Endothelial cell of umbilical vein (primary cell): ENCODE measurements around the gene RDH5. TPM values are rescaled to one million over a fixed set of nuclear protein-coding genes. Genes with fewer than 3 reads are reported as not detected.

Source experiments
- BruUV-seq: library from RNA; stranded (reverse); fragments of 400-500 nt; replicated peaks from 2 replicates; lab custom pipeline; 2021; lab: Mats Ljungman, UMichigan
- CTCF ChIA-PET: fragments of 300-600, 350-600 bp; sonication (Branson Sonifier 250); formaldehyde crosslinking; loops from one replicate; lab custom pipeline; 2021; ENCODE audit warnings: antibody characterized with exemption, inconsistent platforms; lab: Charles Lee
- POLR2A ChIA-PET: fragments of 300-600, 350-600 bp; sonication (Branson Sonifier 250); formaldehyde crosslinking; loops from one replicate; lab custom pipeline; 2021; ENCODE audit warnings: antibody characterized with exemption, inconsistent platforms; lab: Charles Lee
- DNase-seq: peaks from one replicate; pipeline ENCODE4 v3.0.0-alpha.2; 2011; ENCODE audit warnings: low read depth, low spot score
- FAIRE-seq: peaks from 2 replicates; lab custom pipeline; 2011; peaks lifted over from hg19 to GRCh38; lab: Jason Lieb, UNC
- H2AFZ ChIP-seq: 2 replicates; pipeline ENCODE4 v1.6.0; 2012; ENCODE audit warnings: low read depth, low read length, control low read depth, inconsistent platforms
- H3K27ac ChIP-seq: 2 replicates; pipeline ENCODE4 v1.5.1; 2011; ENCODE audit warnings: low read depth, mild to moderate bottlenecking, control low read depth, low read length, moderate library complexity; ENCODE audit not compliant: insufficient read depth
- H3K27me3 ChIP-seq, 2 experiments: 2 replicates each; pipeline versions ENCODE4 v1.6.0 to v1.6.1; 2011; ENCODE audit warnings: low read length in 2 of 2, mixed read lengths in 1 of 2; ENCODE audit not compliant: control insufficient read depth in 2 of 2, insufficient read depth in 2 of 2
- H3K36me3 ChIP-seq, 2 experiments: 2 replicates in 1 of 2; 3 replicates in 1 of 2; pipeline ENCODE4 v1.5.1; 2011; ENCODE audit warnings: low read length in 2 of 2, mild to moderate bottlenecking in 1 of 2, moderate library complexity in 1 of 2; ENCODE audit not compliant: control insufficient read depth in 2 of 2, insufficient read depth in 2 of 2; ENCODE audit errors: extremely low read depth in 1 of 2
- H3K4me1 ChIP-seq: 3 replicates; pipeline ENCODE4 v1.5.1; 2011; ENCODE audit warnings: mild to moderate bottlenecking, low read length; ENCODE audit not compliant: control insufficient read depth, insufficient read depth; ENCODE audit errors: extremely low read depth
- H3K4me2 ChIP-seq: 2 replicates; pipeline ENCODE4 v1.6.1; 2011; ENCODE audit warnings: low read length, control low read depth, mixed read lengths; ENCODE audit not compliant: insufficient read depth
- H3K4me3 ChIP-seq, 3 experiments: fragments of 200-600 bp in 1 of 3; sonication (generic), shearing (Covaris generic) in 1 of 3; replicated peaks in 1 of 3; 2 replicates each; pipeline ENCODE4 v1.5.1; 2011 to 2016; ENCODE audit warnings: control low read depth in 3 of 3, low read length in 3 of 3, mild to moderate bottlenecking in 2 of 3, inconsistent platforms in 1 of 3, low read depth in 1 of 3, moderate library complexity in 1 of 3; ENCODE audit not compliant: insufficient read depth in 1 of 3
- H3K79me2 ChIP-seq: 2 replicates; pipeline ENCODE4 v1.6.0; 2012; ENCODE audit warnings: low read length, inconsistent platforms; ENCODE audit not compliant: control insufficient read depth, insufficient read depth
- H3K9ac ChIP-seq: replicated peaks from 2 replicates; pipeline ENCODE3; 2011; ENCODE audit warnings: low read length, control low read depth; ENCODE audit not compliant: insufficient read depth; ENCODE audit errors: extremely low read depth
- H3K9me1 ChIP-seq: replicated peaks from 3 replicates; pipeline ENCODE4 v1.6.0; 2011; ENCODE audit warnings: mild to moderate bottlenecking, low read length; ENCODE audit not compliant: control insufficient read depth, insufficient read depth; ENCODE audit errors: extremely low read depth
- H3K9me3 ChIP-seq: replicated peaks from 2 replicates; pipeline ENCODE4 v1.5.1; 2012; ENCODE audit warnings: low read length, inconsistent platforms; ENCODE audit not compliant: control insufficient read depth, insufficient read depth
- H4K20me1 ChIP-seq: replicated peaks from 2 replicates; pipeline ENCODE3; 2011; ENCODE audit warnings: mild to moderate bottlenecking, low read length; ENCODE audit not compliant: control insufficient read depth, insufficient read depth; ENCODE audit errors: extremely low read depth
- FOS ChIP-seq: IDR thresholded peaks from 2 replicates; pipeline ENCODE4 v1.6.1; 2011; ENCODE audit warnings: mild to moderate bottlenecking, low read length, moderate library complexity, borderline replicate concordance; ENCODE audit not compliant: insufficient read depth
- POLR2A ChIP-seq: IDR thresholded peaks from 2 replicates; pipeline ENCODE4 v1.6.1; 2012; ENCODE audit warnings: low read depth, mild to moderate bottlenecking, control low read depth, low read length
- dilution Hi-C: fragments of 300-500 bp; cut with MboI; formaldehyde crosslinking; loops from one replicate; pipeline ENCODE4 v1.15.0; 2019; ENCODE audit warnings: low sequenced_read_pairs; ENCODE audit not compliant: extremely low pct_ligation_motif_present
- intact Hi-C: fragments of 100-400 bp; cut with micrococcal nuclease; formaldehyde crosslinking; loops from one replicate; pipeline ENCODE4 v1.10.0; 2022
- polyA plus RNA-seq, 4 experiments: library from polyadenylated mRNA; depleted of rRNA in 3 of 4; stranded (reverse) in 3 of 4; unstranded in 1 of 4; fragments of >200 nt; gene quantifications; 2 replicates each; pipeline versions ENCODE4 v1.2.1 to v1.2.3, GENCODE V29; 2011 to 2012; ENCODE audit warnings: missing spikeins in 1 of 4
- total RNA-seq: library from RNA; stranded (reverse); gene quantifications from 2 replicates; pipeline ENCODE4 v1.2.3, GENCODE V29; 2021

Gene RDH5
- total and polyA plus RNA-seq, 2 donors (not counting 3 experiments of a cell fraction or from before 2014, with no cell fraction given), result 2.7 to 3.7 TPM

GRCh38 chr12:55692631-55693322, 27.4 kb upstream of the RDH5 start:
- H3K9me1 ChIP-seq, result no peaks in the 10 kb centered on the region
- intact Hi-C loops, result no loop called here
- no peaks in the 10 kb centered on the region for H3K9me3 ChIP-seq
- DNase-seq (no peak), FAIRE-seq (no peak)
- no peaks in the 10 kb centered on the region for H3K27me3 ChIP-seq
- no peaks in the 10 kb centered on the region for H3K79me2 ChIP-seq
- BruUV-seq, result no TSS peak
- H3K4me2 ChIP-seq, result no peak overlapping the region
- no peak for TF ChIP-seq POLR2A
- no peaks in the 10 kb centered on the region for H4K20me1 ChIP-seq
- H3K36me3 ChIP-seq, result no peaks in the 10 kb centered on the region
- no peak overlapping the region for H3K9ac ChIP-seq
- no peak overlapping the region for H3K27ac ChIP-seq
- H3K4me3 ChIP-seq, result no peak overlapping the region
- dilution Hi-C loops, result no loop called here
- H2AFZ ChIP-seq, result no peak overlapping the region
- ChIA-PET CTCF (no interaction called here), POLR2A (no interaction called here)
- no peaks in the 10 kb centered on the region for H3K4me1 ChIP-seq

DNA sequence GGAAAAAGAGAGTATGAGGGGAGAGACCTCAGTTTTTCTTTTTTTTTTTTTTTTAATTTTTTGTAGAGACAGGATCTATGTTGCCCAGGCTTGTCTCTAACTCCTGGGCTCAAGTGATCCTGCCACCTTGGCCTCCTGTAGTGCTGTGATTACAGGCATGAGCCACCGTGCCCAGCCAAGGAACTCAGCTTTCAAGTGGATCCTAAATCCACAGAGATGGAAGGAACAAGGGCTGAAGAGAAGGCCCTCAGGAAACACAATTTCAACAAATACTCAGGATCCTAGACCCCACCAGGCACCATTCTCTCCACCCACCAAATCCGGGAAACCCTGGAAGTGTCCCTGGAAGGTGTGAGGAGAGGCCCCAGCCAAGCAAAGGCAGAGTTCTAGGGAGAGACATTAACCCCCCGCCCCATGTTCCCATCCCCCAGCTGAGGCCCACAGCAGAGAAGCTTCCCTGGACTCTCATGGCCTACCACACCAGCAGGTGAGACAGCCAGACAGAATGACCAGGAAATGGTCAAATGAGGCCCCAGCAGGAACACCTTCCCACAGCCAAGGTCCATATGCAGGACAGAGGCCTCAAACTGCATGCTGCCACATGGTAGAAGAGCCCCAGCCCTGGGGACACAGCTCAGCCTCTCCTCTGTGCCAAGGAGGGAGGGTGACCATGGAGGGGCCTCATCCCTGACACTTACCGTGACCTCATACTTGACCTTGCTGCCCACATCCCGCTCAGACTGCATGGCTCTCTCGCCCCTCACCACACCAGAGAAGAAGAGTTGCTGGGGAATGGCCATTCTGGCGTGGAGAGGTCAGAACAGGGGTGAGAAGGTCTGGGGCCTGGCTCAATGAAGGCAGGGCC, 26.6 kb upstream of the RDH5 start:
- no peak overlapping the region for H3K27ac ChIP-seq
- POLR2A ChIA-PET, result no interaction called here
- no peaks in the 10 kb centered on the region for H3K9me1 ChIP-seq
- no peak overlapping the region for H3K4me3 ChIP-seq
- no peaks in the 10 kb centered on the region for H3K27me3 ChIP-seq
- H3K36me3 ChIP-seq, result no peaks in the 10 kb centered on the region
- TF ChIP-seq FOS, result no peak
- dilution Hi-C loops, result no loop called here
- DNase-seq (no peak), FAIRE-seq (no peak)
- no peak overlapping the region for H2AFZ ChIP-seq
- intact Hi-C loops, result no loop called here
- CTCF ChIA-PET, result interaction anchor here (0.8 to 1.5 kb wide), 3 partner anchors 13 to 37 kb away, joined by 3 to 7 read pairs (median 5); no protein-coding TSS in a partner anchor
- H3K9ac ChIP-seq, result no peak overlapping the region
- no peaks in the 10 kb centered on the region for H3K79me2 ChIP-seq
- H3K4me2 ChIP-seq, result no peak overlapping the region
- no peaks in the 10 kb centered on the region for H3K9me3 ChIP-seq
- H4K20me1 ChIP-seq, result no peaks in the 10 kb centered on the region
- H3K4me1 ChIP-seq, result no peaks in the 10 kb centered on the region
- BruUV-seq, result no TSS peak
